Glomerular visceral epithelial cell (primary cell): ENCODE results near the gene RAD51B.
A peak's percentile ranks its signal among the peaks of the same experiment; 100 is the strongest.
"Not testable (repeated sequence)": the region's sequence is repeated elsewhere in the genome, so short reads cannot be mapped to it uniquely, and the experiment has no call there.

Source experiments
- DNase-seq: peaks from one replicate; pipeline ENCODE4 v3.0.0-alpha.2; 2016; ENCODE audit errors: extremely low spot score

The RAD51B gene

DNA sequence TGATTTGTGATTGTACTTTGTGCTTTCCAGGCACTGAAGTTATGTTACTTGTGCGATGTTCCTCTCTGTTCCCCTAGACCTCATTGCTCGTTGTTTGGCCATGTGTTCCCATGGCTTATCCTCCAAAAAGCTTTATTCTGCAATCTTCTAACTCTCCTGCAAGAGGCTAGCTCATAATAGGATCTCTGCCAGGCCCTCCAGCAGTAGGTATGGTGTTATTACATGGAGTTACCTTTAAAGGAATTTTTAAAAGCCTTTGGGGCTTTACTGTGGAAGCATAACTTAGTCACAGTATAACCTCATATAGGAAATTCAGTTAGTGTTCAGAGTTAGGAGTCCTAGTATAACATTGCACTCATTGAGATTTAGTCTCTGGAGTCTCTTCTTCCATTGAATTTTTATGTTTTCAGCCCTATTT lies 292.3 kb downstream of the RAD51B start:
- DNase-seq, result no peak

DNA sequence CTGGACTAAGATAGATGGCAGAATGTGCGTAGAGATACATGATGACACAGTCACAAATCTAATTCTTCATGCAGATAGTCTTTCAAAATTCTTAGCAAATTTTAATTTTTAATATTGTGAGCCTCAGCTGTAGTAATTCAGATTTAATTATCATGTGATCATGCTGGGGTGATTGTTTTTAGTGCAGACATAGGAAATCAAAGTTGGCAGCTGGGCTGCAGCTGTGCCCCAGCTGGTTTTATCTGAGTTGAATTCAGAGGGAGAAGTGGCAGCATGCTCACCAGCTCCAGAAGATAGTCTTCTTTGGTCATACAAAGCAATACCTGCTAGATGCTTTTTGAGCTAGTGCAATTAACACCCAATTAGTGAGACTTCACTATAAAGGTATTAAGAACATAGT lies 292.9 kb downstream of the RAD51B start:
- no peak for DNase-seq

DNA sequence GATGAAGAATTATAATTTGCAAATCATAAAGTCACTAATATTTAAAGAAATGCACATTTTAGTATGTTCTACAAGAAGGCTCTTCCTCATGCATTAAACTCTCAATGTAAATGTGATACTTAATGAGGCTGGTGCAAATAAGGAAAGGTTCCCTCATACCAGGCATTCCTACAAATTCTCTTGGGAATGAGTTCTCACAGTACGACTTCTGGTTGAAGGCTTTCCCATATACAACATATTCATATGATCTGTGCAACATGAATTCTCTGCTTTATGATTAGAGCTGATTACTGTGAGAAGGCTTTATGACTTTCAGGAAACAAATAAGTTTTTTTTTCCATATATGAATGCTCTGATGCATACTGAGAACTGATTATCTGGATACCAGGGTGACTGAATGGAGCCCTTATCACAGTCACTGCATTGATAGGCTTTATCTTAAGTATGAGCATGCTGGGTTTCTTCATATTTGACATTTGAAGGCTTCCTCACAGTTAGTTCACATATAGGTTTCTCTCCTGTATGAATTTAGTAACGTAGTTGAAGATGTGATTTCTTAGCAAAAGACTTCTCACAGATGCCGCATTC lies 293.9 kb downstream of the RAD51B start:
- no peak for DNase-seq

- DNase-seq, result not testable (repeated sequence)
Observed at GRCh38 chr14:68115952-68116351, 296.4 kb downstream of the RAD51B start.

GRCh38 chr14:68122651-68123050 lies 303.1 kb downstream of the RAD51B start:
- no peak for DNase-seq

GRCh38 chr14:68124050-68124449 lies 304.5 kb downstream of the RAD51B start:
- DNase-seq, result no peak

- DNase-seq, result peak; percentile 83
Observed at GRCh38 chr14:68124979-68125731, 305.6 kb downstream of the RAD51B start.

- no peak for DNase-seq
Observed at GRCh38 chr14:68127166-68127565, 307.6 kb downstream of the RAD51B start.

GRCh38 chr14:68131907-68132306 lies 312.3 kb downstream of the RAD51B start:
- no peak for DNase-seq

DNA sequence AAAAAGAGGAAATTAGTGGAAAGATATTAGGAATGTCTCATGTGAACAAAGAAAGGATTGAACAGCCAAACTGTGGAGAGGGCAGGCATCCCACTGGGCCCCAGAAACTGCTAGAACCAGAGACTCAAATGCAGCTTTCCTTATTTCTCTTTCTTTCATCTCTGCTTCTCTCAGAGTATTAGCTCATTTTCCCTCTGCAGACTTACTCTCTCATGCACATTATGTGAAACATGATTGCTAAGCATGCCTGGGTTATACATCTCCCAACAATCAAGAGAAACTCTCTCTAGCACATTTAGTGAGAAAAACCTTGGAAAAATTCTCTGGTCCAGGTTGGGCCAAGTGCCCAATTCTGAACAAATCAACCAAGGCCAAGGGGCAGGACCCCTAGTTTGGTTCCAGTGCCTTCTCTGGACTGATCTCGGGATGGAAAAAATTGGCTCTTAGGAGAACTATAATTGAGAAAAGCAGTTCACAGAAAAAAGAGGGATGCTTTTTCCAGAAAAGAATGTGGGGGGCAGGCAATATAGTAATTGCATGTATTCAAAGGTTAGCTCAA lies 313.1 kb downstream of the RAD51B start:
- no peak for DNase-seq

- DNase-seq, result peak; percentile 64
Observed at GRCh38 chr14:68133856-68134255, 314.3 kb downstream of the RAD51B start.

GRCh38 chr14:68135028-68135427 lies 315.4 kb downstream of the RAD51B start:
- DNase-seq, result no peak

- no peak for DNase-seq
Observed at GRCh38 chr14:68135566-68135965, 316.0 kb downstream of the RAD51B start.

GRCh38 chr14:68137704-68138619 lies 318.4 kb downstream of the RAD51B start:
- peak; percentile 99 for DNase-seq

GRCh38 chr14:68139431-68140075 lies 320.0 kb downstream of the RAD51B start:
- DNase-seq, result no peak

DNA sequence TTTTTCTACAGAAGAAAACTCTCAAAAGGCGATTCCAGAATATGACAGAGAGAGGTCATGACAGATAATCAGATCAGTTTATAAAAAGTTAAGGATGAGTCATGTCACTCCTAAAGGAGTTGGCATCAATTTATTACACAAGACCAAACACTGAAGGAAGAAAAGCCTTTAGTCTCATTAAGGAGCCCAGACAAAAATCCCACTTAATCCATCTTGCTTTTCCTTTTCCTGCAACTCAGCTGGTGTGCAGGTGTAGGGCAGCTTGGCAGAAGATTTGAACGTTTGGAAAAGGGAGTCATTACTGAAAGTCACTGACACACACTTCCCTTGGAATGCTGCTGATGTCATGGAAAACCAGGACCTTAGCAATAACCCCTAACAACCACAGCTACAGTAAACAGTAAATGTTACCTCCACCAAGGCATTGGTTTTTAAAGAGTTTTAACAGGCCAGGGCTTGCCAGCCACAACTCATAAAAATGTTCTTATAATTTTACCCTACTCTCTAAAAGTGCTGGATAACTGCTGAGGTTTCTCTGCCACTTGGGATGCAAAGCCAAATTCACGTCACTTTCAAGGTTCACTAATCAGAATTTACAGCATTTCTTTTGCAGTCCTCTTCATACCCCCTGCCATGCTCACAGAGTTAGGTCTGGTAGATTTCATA lies 320.6 kb downstream of the RAD51B start:
- DNase-seq, result peak; percentile 100

DNA sequence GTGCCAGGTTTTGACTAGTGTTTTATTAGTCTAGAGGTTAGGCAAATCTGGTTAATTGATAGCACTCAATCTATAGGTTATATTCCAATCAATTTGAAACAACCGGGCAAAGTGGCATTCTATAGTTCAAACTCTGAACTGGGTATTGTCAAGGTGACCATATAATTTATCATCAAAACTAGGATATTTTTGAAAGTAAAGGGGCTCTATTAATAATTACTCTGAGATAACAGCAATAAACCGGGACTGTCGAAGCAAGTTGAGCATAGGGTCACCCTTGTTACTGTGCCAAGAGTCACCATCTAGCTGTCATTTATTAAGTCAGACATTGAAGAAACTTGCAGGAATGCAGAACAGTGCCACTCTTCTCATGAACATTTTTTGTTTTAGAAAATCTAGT lies 321.2 kb downstream of the RAD51B start:
- DNase-seq, result peak; percentile 56

DNA sequence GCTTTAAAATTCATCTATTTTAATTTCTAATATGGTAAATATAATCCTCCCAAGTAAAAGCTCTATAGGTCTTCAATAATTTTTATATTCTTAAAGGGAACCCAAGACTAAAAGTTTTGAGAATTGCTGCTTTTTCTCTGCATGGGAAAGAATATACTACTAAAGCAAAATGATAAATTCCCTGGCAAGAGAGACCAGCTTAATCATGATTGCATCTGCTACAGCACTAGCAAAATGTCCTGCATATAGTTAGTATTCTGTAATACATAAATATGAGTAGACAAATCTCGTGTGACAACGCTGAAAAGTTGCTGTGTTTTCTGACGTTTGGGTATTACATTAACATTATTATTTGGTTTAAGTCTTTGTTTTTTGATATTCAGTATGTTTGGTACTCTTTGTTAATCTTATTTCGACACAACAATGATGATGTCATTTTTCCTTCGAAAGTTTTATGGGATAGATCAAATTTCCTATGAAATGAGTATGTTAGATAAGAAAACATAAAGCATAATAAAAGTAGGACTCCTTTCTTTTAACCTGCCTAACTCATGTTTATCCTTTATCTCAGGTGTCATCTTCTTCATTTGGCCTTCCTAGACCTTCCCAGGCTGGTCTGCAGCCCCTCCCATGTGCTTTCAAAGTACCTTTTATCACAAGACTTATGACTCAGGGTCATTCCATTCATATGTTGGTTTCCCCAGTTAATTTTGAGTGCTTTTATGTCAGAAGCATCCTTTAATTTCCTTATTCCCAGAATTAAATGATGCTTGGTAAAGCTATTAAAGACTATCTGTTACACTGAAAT lies 321.9 kb downstream of the RAD51B start:
- DNase-seq, result peak; percentile 69

GRCh38 chr14:68143341-68143841 lies 323.8 kb downstream of the RAD51B start:
- DNase-seq, result peak; percentile 36
